22Rv1 (cell line): ENCODE data around the gene RIMS3.

Source experiments
- CTCF ChIP-seq: fragments of 450-650 bp; IDR thresholded peaks from 2 replicates; pipeline ENCODE4 v1.5.1; 2017; ENCODE audit warnings: mild to moderate bottlenecking
- ZFX ChIP-seq: fragments of 450-650 bp; IDR thresholded peaks from 2 replicates; pipeline ENCODE4 v1.6.1; 2017; ENCODE audit warnings: antibody characterized with exemption, borderline replicate concordance

DNA sequence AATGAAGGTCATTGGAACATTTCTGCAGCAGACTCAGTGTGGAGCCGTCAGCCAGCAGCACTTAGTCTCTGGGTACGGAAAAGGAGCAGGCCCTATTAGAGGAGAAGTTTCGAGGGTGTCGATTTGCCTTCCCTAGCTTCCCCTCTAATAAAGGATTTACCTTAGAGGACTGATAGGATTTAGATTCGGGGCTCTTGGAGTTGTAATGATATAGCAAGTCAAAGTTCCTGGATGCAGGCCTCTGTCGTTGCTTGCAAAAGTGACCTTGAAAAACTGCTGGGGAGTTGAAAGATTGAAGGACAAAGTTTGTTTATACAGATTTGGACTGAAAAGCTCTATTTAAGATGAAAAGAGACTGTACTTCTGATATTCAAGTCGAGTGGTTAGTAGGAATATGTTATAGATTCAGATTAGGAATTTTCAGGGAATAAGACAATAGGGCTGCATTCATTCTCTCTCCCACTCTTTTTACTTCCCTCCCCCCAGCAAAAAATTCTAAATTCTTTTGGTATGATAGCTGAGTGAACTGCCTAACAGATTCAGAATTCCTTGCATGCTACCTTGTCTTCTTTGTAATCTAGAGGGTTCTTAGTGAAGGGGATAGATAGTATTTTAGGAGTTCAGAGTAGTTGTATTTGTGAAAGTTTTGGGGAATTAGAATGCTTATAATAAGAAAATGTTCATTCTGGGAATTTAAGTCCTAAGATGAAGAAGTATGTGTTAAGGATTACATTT is 45.3 kb upstream of the RIMS3 start:
- TF ChIP-seq CTCF, result no peak
- TF ChIP-seq ZFX, result no peak
